SHP77 (cell line): ENCODE measurements around the gene UNCX.

Source experiments
- DNase-seq, 2 experiments: peaks; one replicate each; lab custom pipeline; 2025; lab: John Stamatoyannopoulos, UW

Gene UNCX

DNA sequence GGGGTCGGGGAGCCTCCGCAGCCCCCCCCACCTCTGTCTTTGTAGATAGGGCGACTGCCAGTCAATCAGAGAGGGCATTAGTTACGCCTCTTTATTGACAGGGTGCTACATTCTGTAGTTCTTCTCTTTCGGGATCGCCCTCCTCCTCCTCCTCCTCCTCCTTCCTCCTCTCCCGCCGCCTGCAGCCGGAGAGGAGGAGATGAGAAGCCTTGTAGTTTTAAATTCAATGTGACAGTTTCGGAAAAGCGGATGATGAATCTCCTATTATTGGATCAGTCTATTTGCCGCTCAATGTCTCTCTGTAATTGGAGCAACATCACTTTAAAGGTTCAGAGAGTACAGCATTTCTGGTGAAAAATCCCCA lies 587 bp upstream of the UNCX start:
- DNase-seq: no peak

DNA sequence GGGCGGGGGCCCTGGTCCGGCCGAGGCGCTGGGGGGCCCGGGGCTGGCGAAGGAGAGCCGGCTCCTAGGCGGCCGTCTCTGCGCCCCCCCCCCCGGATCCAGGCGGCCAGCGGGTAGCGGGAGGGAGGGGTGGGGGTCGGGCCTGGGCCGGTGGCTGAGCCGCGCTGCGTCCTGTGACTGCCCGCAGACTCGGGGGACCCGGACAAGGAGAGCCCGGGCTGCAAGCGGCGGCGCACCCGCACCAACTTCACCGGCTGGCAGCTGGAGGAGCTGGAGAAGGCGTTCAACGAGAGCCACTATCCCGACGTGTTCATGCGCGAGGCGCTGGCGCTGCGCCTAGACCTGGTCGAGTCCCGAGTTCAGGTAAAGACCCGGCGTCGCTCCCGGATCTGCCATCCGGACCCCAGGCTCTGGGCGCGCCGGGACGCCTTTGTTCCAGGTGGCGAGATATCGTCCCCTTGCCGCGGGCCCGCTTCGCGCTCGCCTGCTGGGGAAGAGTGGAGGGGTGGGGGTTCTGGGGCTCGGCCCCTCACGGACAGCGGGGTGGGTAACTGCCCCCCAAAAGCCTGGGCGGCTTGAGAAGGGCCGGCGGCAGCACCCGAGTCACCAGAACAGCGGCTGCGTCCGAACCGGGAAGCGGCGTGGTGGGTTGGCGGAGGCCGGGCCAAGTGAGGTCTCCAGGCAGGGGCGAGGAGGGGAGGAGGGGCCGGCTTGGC lies 819 bp downstream of the UNCX start:
- DNase-seq: no peak

DNA sequence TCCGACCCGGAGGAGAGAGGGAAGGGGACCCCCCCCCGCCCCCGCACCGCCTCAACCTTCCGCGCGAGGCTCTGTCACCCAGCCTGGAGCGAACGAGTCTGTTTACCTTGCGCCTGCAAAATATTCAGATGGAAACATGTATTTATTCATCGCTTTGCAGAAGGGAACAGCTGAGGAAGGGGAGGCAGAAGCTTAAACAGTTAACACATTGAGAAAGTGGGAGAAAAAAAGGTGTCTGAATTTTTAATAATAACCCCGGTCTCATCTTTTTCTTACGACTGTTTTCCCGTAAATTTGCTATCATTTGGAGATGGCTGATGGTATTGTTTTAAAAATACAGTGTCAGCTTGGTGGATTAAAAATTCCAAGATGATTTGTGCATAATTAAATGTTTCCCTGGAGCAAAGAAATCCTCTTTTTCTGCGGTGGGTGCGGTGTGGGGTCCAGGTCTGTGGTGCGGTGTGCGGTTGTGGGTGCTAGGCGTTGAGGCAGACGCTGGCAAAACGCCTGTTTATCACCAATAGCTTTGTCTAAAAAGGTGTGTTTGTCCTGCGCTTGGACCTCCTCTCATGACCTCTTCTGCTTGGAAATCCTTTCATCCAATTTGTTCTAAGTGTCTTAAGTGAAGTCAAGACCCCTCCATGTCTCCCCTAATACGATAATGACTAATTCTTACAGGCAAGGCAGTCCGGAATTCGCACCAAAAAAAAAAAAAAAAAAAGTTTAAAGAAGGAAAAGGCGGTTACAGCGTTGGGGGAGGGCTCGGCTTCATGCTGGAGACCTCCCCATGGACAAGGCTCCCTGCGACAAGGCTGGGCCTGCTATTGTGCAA lies 1.6 kb downstream of the UNCX start:
- no peak for DNase-seq

- no peak for DNase-seq
Measured at GRCh38 chr7:1234881-1235500, 2.3 kb downstream of the UNCX start.

DNA sequence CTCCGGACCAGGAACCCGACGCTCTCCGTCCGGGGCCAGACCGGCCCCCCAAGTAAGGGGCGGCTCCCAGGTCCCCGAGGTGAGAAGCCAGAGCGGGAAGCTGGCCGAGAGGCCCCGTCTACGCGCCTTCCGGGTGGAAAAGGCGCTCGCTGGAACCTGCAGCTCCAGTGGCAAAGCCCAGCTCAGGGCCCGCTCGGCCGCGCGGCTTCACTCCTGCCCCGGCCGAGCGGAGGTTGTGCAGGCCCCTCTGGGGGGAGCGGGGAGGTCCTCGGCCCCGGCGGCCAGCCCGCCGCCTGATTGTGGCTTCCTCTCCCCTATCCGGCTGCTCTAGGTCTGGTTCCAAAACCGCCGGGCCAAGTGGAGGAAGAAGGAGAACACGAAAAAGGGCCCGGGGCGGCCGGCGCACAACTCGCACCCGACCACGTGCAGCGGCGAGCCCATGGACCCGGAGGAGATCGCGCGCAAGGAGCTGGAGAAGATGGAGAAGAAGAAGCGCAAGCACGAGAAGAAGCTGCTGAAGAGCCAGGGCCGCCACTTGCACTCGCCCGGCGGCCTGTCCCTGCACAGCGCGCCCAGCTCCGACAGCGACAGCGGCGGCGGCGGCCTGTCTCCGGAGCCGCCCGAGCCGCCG lies 2.9 kb downstream of the UNCX start:
- DNase-seq: no peak

GRCh38 chr7:1236132-1236661 lies 3.5 kb downstream of the UNCX start:
- no peak for DNase-seq

- DNase-seq: no peak
Measured at GRCh38 chr7:1236831-1237701, 4.4 kb downstream of the UNCX start.

- DNase-seq: no peak
Measured at GRCh38 chr7:1237704-1238255, 5.1 kb downstream of the UNCX start.

DNA sequence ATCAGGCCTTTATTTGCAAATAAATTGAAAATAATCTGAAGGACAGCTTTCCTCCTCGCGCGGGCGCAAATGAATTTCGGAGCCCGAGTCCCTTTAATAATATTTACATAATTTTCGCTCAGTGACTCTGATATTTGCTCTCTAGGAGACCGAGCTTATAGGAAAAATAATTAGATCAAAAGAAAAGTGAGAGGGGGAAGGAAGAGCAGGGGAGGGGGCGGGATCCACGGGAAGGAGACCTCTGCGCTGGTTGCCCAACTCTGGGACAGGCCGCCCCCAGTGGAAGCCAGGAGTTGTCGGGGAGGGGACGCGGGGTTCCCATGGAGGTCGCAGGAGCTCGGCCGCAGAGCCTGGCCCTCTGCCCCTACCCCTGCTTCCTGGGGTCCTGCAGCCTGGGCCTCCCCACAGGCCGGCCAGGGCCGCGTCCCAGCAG lies 5.8 kb downstream of the UNCX start:
- DNase-seq: no peak

DNA sequence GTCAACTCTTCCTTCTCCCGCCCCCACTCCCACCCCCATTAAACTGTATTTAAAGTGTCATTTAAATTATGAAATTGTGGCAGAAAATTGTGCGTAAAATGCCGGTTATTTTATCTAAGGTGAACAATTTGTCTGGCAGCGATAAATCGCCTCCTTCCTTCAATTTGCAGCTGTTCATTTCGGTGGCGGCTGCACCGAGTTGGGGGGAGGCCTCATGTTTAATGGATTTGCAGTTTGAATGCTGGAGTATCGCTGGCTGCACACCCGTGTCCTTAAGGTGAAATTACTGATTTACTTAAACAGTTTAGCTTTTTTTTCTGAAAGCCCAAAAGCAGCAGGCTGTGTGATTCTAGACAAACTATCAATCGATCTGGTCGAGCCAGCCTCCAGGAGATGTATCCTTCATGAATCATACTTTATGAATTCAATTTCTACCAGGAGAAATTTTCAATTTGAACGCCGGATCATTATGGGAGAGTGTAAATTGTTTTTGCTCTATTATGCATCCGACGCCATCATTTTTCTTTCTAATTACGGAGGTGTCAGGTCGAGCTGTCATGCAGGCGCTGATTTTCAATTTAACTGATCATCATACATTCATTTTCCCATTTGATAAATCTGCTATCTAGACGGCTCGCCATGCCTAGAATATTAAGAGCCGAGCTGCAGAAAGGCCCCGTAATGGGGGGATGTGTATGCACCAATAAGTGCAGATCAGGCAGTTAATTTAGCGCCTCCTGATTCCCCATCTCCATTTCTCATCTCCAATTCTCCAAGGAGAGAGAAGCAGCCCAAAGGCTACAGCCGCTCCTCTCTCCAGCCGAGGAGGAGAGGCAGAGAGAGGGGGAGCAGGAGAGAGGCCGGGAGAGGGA lies 6.5 kb downstream of the UNCX start:
- no peak for DNase-seq

GRCh38 chr7:1239803-1240516 lies 7.3 kb downstream of the UNCX start:
- DNase-seq: no peak

DNA sequence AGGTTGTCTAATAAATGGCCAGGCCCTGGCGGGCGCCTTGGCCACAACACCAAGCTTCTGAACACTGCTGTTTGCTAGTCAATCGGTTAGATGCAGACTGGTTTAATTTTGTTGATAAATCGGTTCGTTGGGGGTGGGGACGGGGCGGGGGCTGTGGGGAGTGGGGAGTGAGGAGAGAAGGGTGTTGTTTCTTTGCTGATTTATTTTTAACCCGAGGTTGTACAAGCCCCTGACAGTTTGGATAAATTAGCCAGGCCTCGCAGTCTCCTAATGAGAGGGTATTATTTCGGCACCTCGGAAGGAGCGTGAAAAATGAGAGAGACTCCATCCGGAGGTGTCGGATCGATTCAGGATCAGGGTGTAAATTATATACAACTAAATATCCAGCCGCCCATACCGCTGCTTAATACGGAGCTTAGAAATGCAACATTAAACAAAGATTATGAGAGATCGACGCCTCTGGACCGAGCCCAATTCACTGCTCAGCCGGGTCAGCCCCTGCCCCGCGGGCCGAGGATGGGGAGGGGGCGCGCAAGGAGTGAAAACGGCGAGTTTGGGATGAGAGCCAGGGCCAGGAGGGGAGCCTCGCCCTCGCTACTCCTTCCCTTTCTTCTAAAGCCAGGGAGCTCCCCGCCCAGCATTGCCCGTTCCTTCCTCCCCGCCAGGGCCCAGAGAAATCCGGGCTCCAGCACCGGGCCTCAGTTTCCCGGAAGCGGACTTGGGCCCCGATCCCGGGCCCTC lies 8.0 kb downstream of the UNCX start:
- no peak for DNase-seq

DNA sequence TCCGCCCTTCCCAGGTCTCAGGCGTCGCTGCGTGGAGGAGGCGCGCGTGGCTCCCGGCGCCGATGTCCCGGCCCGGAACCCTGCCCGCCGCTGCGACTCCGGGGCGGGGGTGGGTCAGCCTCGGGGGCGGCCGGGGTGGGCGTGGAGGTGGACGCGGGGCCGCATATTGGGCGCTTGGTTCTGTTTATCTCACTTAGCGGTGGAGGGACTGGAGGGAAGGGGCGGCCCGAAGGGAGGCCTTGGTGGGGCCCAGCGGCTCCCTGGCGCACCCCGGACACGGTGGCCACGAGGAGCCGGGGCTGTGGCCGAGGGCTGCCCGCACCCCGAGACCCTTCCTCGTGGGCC lies 8.6 kb downstream of the UNCX start:
- no peak for DNase-seq

- no peak for DNase-seq
Measured at GRCh38 chr7:1241603-1242255, 9.1 kb downstream of the UNCX start.

GRCh38 chr7:1242256-1242605 lies 9.6 kb downstream of the UNCX start:
- no peak for DNase-seq

DNA sequence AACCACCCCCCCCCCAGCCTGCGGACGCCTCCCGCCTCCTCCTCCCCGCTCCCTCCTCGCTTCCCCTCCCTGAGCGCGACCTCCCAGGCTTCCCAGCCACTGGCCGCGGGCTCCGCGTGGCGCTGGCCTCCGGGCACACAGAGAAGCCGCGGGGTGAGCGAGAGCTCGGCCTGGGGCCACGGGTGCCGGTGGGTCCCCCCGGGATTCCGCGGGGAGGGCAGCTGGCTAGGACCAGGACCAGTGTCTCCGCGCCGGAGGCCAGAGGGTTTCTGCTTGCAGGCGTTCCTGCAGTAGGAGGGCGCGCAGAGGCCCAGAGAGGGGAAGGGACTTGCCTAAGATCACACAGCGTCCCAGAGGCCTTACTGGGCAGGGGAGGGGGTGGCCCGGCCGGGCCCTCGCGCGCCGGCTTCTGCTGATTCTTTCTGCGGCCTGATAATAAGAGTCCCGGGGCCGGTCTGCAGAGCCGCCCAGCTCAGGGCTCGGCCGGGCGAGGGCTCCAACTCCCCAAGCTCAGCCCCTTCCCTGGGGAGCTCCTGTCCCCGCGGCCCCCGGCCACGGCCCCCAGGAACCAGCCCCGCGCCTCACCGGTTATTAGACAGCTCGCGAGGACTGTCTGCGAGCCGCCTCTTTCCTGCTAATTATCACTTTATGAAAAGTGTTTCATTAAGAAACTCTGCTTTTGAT lies 10.1 kb downstream of the UNCX start:
- DNase-seq: no peak

DNA sequence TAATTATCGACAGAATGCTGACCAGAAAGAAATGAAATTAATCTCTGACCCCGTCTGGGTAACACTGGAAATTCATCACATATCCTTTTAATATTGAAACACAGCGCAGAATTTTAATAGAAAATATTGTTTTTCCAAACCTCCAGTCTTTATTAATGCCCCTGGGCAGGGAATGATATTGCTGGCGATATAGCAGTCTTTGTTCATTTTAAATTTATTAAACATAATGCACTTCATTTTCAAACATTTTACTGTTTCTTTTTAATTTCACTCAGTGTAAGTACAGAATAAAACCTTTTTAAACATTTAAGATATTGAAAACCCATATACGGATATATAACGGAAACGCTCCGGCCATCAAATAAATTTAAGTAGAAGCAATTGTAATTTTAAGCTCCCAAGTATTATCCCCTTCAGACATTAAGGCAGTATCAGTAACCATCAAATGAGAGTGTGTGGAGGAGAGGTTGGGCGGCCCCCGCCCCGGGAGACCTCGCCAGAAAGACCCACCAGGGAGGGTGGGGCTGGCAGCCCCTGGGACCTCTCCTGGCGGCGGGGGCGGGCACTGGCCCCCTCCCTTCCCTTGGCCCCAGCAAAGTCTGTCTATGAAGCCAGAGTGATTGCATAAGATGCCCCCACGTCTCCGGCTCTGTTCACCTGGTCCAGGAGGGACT lies 10.8 kb downstream of the UNCX start:
- DNase-seq: no peak
